PC-9 (cell line): ENCODE data around the gene LRRC14B.
"Not testable (repeated sequence)": the region's sequence is repeated elsewhere in the genome, so short reads cannot be mapped to it uniquely, and the experiment has no call there.

Source experiments
- CTCF ChIP-seq: fragments of 200-600 bp; sonication (generic); conservative IDR thresholded peaks from 2 replicates; pipeline ENCODE4 v1.6.1; 2017; ENCODE audit warnings: mixed run types, antibody characterized with exemption, mild to moderate bottlenecking, moderate library complexity
- EZH2 ChIP-seq: fragments of 200-600 bp; sonication (generic); IDR thresholded peaks from 2 replicates; pipeline ENCODE4 v1.8.0; 2017; ENCODE audit warnings: antibody characterized with exemption, low read depth

DNA sequence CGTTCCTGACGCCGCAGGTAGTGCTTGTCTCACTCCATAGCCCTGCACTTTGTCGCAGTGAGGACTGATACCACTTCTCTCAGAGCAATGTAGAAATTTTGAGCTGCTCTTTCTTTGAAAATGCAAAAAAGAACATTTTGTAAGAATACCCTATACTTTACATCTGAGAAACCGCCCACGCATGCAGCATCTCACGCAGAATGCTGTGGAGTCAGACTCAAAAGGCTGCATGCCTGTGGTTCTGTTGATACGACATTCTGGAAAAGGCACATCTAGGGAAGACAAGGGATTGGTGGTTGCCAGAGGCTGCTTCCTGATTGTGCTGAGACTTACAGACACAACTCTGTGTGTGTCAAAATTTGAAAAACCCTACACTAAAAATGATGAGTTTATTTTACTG is 46.6 kb downstream of the LRRC14B start:
- TF ChIP-seq EZH2, CTCF: not testable (repeated sequence)
